C4-2B (cell line): ENCODE data around the gene GALM.

Experiments used
- CTCF ChIP-seq: fragments of 450-650 bp; conservative IDR thresholded peaks from 2 replicates; pipeline ENCODE4 v1.5.1; 2017; ENCODE audit warnings: mild to moderate bottlenecking
- ZFX ChIP-seq: fragments of 450-650 bp; IDR thresholded peaks from 2 replicates; pipeline ENCODE4 v1.6.1; 2017

- TF ChIP-seq CTCF (no peak), ZFX (no peak)
Observed at GRCh38 chr2:38700113-38700785, 34.3 kb downstream of the GALM start.
